ENCODE measurements around the gene MED13L.

DNA sequence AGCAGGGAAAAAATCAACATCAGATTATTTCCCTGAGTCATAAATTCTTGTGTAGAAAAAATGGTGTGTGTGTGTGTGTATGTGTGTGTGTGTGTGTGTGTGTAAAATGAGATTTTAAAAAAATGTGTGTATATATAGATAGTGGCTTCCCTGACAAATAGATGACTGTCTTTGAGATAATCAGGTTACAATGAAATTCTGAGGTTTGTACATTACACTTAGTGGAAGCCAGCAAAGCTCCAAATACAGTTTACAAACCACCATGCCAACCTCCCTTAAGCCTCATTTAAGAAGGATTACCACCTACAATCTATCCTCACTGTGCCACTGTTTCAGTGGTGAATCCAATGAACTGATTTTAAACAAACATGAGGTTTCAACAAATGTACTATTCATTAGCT is 93.8 kb downstream of the MED13L start:
- no peak for TF ChIP-seq EZH2 (IDR thresholded peaks at IDR 0.05; ENCODE audit: borderline replicate concordance, low read length)
- TF ChIP-seq, protein P1, sequence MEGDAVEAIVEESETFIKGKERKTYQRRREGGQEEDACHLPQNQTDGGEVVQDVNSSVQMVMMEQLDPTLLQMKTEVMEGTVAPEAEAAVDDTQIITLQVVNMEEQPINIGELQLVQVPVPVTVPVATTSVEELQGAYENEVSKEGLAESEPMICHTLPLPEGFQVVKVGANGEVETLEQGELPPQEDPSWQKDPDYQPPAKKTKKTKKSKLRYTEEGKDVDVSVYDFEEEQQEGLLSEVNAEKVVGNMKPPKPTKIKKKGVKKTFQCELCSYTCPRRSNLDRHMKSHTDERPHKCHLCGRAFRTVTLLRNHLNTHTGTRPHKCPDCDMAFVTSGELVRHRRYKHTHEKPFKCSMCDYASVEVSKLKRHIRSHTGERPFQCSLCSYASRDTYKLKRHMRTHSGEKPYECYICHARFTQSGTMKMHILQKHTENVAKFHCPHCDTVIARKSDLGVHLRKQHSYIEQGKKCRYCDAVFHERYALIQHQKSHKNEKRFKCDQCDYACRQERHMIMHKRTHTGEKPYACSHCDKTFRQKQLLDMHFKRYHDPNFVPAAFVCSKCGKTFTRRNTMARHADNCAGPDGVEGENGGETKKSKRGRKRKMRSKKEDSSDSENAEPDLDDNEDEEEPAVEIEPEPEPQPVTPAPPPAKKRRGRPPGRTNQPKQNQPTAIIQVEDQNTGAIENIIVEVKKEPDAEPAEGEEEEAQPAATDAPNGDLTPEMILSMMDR (conservative IDR thresholded peaks at IDR 0.05 in 1 of 2, IDR thresholded peaks at IDR 0.05 in 1 of 2; ENCODE audit: extremely low read depth in 1 of 2, insufficient read depth in 1 of 2, low read depth in 1 of 2, low read length in 2 of 2), result no peak
